ENCODE data around the gene ARHGAP40.

Gene ARHGAP40

GRCh38 chr20:38649275-38649891, 47.8 kb downstream of the ARHGAP40 start:
- DNase-seq = peak in 37 of 58 donors; percentile 7 to 54 (median 24)

DNA sequence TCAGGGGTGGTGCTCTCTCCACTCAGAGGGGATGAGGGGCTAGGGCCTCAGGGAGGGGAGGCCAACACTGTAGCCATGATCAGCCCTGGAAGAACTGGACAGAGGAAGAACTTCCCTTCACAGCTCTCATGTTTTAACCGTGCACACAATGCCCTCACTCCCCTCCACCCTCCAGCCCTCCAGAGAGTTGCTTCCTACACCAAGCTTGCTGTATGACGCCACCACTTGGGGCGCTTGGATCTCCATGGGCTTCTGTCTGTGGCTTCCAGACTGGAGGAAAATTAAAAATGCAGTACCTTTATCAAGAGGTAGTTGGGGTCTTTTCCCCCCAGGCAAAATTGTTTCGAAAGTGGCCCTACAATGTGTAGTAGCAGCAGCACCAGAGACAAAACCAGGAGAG, 48.4 kb downstream of the ARHGAP40 start:
- no peak for DNase-seq

DNA sequence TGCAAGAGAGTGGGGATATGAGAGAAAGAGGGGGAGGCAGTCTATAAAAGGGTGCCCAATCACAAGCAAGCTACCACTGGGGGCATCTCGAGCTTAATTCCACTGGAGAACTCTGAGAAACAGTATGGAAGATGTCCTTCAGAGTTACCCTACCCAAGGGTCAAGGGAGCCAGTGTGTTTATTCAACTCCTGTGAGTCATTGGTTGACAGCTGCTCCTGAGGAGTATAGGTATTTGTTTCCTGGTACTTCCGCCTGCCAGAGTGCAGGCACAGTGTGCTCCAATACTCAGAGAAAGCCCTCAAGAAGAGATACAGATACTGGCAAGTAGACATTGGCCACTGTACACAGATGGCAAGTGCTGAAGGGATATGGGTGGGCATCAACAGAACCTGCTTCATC, 49.5 kb downstream of the ARHGAP40 start:
- DNase-seq = no peak

DNA sequence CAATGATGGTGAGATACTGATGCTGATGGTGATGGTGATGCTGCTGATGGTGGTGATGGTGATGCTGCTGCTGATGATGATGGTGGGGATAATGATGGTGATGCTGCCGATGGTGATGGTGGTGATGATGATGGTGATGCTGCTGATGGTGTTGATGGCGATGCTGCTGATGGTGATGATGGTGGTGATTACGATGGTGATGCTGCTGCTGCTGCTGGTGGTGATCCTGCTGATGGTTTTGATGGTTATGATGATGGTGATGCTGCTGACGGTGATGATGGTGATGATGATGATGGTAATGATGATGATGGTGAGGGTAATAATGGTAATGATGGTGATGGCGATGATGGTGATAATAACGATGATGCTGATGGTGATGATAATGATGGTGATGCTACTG, 50.0 kb downstream of the ARHGAP40 start:
- DNase-seq = no peak

DNA sequence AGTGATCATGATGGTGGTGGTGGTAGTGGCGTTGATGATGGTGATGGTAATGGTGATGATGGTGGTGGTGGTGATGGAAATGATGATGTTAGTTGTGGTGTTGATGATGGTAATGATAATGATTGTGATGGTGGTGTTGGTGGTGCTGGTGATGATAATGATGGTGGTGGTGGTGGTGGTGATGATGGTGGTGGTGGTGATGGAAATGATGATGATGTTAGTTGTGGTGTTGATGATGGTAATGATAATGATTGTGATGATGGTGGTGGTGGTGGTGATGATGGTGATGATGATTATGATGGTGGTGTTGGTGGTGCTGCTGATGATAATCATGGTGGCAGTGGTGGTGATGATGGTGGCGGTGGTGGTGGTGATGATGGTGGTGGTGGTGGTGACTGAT, 51.4 kb downstream of the ARHGAP40 start:
- DNase-seq = no peak

GRCh38 chr20:38657390-38657789, 55.8 kb downstream of the ARHGAP40 start:
- no peak for DNase-seq

GRCh38 chr20:38658879-38659596, 57.4 kb downstream of the ARHGAP40 start:
- DNase-seq = peak in 15 of 58 donors; percentile 2 to 42 (median 16)

DNA sequence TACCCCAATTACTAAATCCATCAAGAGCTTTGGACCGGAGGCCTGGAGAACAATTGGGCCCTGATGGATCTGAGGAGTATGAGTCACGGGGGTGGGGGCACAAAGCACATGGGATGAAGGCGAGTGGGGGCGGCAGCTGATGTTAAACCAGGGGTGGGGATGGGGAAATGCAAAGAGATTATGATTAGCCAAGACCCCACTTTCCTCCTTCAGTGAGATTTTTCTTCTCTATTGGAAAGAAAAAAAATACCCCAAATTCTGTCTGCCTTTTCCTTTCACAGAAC, 57.9 kb downstream of the ARHGAP40 start:
- DNase-seq = no peak

GRCh38 chr20:38660429-38660828, 58.8 kb downstream of the ARHGAP40 start:
- no peak for DNase-seq

DNA sequence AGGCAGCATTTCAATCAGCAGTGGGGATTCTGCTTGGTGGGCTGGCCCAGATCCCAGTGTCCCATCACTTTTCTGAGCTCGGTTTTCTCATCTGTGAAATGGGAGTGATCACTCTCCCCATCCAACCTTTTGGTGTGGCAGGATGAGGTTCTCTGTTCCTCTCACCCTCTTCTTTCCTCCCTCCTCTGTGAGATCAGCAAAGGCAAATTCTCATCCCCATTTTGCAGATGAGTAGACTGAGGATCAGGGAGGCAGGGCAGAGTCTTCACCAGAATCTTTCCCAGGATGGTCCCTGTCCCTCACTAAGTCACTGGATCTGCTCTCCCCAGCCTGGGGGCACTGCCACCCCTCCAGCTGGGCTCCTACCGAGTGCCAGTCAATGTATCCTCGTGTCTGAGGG, 62.1 kb downstream of the ARHGAP40 start:
- DNase-seq = no peak

- DNase-seq = no peak
Measured at GRCh38 chr20:38664284-38664683, 62.7 kb downstream of the ARHGAP40 start.

DNA sequence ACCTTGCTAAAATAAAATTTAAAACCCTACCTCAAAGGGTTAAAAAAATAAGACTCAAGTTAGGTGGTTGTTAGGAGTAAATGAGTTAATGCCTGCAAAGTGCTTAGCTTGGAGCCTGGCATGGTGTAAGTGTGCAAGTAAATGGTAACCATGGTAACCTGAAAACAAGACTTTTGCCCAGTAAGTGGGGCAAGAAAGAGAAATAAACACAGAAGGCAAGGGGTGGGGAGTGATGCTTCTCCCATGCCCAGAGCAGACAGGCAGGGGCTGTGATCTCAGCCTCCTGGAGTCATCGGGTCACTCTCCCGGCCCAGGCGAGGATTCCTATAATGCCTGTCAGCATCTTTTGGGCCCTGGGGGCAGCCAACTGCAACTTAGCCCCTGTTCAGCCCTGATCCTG, 63.5 kb downstream of the ARHGAP40 start:
- peak in 5 of 58 donors; percentile 14 to 50 (median 31) for DNase-seq

GRCh38 chr20:38665506-38666285, 64.1 kb downstream of the ARHGAP40 start:
- no peak for DNase-seq

DNA sequence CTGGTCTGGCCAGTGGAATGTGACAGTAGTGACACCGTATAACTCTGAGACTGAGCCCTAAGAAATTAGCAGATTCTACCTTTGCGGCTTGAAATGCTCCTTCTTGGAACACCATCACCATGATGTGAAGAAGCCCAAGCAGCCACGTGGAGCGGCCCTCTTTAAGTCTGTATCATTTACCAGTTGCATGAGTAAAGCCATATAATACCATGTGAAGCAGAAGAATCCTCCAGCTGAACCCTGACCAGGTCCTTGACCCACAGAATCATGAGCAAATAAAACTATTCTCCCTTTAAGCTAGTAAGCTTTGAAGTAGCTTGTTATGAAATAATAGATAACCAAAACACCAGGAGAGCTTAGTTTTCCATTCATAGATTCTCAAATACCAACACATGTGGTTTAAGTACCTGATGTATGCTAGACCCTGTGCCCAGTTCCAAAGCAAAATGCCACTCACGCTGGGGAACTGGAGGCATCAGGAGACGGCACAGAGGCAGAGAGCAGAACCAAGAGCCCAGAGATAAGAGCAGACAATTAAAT, 65.9 kb downstream of the ARHGAP40 start:
- no peak for DNase-seq

- DNase-seq = no peak
Measured at GRCh38 chr20:38669688-38670087, 68.1 kb downstream of the ARHGAP40 start.

DNA sequence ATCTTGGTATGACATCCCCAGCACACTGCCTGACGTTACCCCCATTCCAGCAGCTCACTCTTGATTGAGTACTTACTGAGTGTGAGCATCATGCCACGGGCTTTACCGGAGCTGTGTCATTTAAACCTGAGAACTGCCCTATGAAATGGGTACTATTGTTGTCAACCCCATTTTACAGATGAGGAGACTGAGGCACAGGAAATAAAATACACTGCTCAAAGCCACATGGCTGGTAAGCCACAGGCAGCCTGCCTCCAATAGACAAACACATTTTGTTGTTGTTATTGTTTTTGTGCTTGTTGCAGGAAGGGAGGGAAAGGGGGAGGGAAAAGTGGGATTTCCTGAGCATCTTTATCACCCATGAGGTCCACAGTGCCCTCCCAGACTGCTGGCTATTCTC, 69.2 kb downstream of the ARHGAP40 start:
- DNase-seq = no peak

DNA sequence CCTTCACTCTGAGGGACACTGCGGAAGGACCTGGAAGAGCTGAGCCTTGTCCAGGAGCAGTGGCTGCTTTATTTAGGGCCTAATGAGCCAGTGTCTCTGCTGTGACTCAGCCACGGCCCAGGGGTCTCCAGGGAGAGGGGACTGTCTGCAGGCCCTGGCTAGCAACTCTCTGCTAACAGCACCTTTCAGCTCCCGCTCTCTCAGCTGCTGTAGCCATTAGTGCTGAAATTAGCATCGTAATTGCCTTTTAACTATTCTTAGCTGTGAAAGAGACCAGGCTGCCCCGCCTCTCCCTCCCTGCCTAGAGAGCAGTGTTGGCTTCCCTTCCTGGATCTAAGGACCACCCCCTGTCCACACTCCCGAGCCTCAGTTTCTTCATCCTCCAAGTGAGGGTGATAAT, 69.6 kb downstream of the ARHGAP40 start:
- DNase-seq = peak in 1 of 58 donors; percentile 5

DNA sequence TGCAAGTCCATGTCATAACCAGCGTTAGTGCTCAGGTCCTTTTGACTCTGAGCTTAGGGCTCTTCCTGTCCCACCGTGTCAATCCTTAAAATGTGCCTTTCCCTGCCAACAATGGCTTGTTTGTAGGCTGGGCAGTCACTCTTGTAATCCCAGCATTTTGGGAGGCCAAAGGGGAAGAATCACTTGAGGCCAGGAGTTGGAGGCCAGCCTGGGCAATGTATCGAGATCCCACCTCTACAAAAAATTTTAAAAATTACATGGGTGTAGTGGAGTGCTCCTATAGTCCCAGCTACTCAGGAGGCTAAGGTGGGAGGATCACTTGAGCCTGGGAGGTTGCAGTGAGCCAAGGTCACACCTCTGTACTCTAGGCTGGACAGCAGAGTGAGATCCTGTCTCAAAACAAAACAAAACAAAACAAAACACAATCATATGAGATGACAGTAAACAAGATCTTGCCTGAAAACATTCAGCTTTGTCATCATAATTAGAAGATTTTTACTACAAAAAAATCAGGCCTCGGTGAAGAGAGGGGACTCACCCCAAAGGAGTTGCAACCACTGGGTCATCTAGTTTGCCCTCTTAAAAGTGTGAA, 70.2 kb downstream of the ARHGAP40 start:
- DNase-seq = no peak

DNA sequence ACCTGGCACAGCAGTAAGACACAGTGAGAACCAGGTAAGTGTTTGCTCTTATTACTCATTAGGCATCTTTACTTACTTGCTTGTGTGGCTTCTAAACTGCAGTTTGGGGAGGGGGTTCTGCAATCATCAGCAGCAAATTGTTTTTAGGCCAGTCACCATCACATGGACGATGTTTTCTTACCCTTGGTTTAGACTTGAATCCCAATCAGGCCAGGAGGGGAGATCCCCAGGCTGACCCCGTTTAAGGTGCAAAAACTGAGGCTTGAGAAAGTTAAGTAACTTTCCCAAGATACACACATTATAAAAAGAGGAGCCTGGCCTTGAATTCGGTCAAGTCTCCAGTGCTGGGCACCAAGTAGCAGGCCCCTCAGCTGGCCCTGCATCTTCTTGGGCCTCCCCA, 70.9 kb downstream of the ARHGAP40 start:
- no peak for DNase-seq

GRCh38 chr20:38673261-38673660, 71.7 kb downstream of the ARHGAP40 start:
- no peak for DNase-seq

DNA sequence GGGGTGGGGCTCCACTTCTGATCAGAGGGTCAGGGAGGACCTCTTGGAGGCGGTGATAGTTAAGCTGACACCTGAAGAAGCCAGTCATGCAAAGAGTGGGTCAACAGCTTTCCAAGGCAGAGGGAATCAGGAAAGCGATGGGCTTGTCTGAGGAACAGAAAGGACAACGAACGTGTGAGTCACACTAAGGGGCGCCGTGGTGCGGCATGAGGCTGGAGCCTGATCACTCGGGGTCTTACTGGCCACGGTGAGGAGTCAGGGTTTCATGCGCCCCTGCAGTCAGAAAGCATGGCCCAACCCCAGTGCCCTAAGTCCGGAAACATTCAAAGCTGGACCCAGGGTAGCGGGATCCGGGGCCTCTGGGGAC, 72.1 kb downstream of the ARHGAP40 start:
- peak in 6 of 58 donors; percentile 12 to 61 (median 42) for DNase-seq

All from anterior cingulate cortex (tissue), 58 donors.